ENCODE results near the gene HMX1. TPM values are rescaled to one million over a fixed set of nuclear protein-coding genes. Genes with fewer than 3 reads are reported as not detected.

Gene HMX1
- total RNA-seq, 1 donor from 2014 or later, result not detected

DNA sequence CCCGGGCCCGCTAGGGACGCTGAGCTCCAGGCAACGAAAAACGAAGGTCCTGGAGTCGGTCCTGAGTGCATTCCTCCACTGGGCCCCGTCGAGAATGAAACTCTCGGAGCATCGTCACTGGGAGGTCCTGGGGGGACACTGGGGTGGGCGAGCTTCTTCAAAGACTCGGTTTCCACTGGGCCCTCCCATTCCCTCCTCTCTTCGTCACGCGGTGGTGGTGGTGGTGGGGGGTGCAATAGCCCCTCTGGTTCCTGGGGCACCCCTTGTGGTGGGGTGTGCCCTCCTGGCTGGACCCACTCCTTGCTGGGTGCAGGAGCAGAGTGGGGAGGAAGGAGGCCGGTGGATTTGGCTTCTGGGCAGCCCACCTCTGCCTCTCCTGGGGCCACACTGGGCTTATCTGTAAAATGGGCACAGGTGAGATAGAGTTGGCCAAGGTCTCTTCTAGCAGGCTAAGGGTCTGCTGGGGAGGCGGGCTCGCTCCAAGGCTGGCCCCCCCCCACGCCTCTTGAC is 12.9 kb downstream of the HMX1 start:
- intact Hi-C loops (cut with micrococcal nuclease), result loop anchor here (1.0 kb wide), 1 partner anchor 35 kb away; no protein-coding TSS in a partner anchor

DNA sequence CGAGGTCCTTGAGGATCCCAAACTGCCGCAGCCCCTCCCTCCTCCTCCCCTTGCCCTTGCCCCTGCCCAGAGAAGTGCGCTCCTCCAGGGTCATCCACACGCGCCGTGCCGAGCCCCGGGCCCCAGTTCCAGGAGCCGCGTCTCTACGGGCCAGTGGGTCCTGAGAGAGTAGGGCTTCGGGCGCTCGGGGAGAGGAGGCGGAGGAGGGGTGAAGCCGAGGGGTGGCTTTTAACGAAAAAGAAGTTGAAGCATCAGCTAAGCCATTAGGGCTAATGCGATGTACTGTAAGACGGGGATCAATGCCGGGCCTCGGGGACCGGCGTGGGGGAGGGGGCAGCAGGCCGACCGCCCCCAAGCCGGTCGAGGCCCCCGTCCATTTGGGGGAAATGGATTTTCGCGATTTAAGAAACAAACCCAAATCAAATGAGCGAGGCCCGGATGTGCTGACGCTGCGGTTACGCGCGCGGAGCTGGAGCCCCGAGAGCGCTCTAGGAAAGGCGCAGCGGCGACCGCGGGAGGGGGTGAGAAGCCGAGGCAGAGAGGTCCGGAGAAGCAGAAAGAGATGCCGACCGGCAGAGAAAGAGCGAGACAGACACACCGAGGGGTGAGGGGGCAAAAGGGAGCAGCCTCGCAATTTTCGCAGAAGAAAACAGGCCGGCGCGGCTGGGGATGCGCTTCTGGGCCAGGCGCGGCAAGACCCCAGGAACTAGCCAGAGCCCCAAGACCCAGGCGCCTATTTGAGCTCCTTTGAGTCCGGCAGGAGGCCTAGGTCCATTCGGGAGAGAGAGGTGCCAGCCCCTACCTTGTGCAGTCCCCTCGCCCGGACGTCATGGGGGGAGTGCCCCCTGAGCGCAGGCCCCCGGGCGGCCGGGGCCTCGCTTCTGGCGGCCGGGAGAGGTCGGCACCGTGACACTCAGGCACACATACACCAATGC is 13.6 kb downstream of the HMX1 start:
- intact Hi-C loops (cut with micrococcal nuclease), result no loop called here

DNA sequence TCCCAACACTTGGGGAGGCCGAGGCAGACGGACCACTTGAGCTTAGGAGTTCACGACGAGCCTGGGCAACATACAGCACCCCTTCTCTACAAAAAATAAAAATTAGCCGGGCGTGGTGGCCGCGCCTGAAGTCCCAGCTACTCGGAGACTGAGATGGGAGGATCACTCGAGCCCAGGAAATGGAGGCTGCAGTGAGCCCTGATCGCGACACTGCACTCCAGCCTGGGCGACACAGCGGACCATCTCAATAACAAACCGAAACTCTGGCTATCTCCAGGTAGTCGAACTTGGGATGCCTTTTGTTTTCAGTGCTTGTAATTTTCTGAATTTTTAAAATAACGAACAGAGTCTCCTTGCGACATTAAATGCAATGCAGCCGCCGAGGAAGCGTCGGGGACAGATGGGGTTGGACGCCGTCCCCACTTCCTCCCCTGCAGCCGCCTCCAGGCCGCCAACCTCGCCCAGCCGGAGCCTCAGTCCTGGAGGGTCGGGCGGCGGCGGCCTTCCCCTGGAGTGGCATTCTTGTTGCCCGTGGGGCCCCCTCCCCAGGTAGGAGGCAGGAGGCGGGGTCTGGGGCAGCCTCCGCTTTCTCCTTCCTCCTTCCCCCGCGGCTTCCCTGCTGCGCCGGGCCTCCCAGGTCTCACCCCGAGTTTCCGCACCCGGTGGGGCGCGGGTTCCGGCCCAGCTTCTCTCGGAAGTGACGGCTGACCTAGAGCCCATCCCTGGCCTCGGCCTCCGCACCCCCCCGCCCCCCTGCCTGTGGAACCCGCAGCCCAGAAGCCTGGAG is 14.6 kb downstream of the HMX1 start:
- intact Hi-C loops (cut with micrococcal nuclease), result no loop called here

- intact Hi-C loops (cut with micrococcal nuclease), result no loop called here
These were observed 15.8 kb downstream of the HMX1 start for GRCh38 chr4:8855818-8856245.

DNA sequence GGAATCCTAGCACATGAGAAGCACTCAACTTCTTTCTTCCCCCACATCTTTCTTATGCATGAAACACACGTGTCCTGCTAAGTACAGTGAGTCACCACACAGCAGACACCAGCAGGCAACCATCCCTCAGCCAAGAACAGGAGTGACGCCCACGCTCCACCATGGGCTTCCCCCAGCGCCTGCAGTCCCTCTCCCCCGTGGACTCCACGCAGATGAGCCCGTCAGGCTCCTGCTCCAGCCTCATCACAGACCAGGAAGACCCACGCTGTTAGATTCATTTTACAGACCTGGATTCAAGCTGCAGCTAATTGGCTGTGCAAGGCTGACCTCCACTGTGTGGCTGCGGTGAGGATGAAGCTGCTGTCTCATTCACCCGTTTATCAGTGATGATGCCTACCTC is 16.7 kb downstream of the HMX1 start:
- intact Hi-C loops (cut with micrococcal nuclease), result no loop called here

GRCh38 chr4:8854016-8854415 is 17.6 kb downstream of the HMX1 start:
- intact Hi-C loops (cut with micrococcal nuclease), result no loop called here

DNA sequence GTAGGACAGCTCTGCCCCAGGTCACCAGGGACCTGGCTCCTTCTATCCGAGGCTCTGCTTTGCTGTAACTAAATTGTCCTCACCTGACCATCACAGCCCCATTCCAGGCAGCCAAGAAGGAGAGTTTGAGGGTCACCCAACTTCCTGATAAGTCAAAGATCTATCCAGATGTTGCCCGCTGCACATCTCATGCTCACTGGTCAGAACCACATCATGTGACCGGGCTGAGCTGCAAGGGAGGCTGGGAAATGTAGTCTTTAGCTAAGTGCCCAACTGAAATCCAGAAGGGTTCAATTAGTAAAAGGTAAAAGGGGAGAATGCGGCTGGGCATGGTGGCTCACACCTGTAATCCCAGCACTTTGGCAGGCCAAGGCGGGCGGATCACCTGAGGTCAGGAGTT is 18.4 kb downstream of the HMX1 start:
- intact Hi-C loops (cut with micrococcal nuclease), result no loop called here

GRCh38 chr4:8852118-8852704 is 19.4 kb downstream of the HMX1 start:
- intact Hi-C loops (cut with micrococcal nuclease), result no loop called here

DNA sequence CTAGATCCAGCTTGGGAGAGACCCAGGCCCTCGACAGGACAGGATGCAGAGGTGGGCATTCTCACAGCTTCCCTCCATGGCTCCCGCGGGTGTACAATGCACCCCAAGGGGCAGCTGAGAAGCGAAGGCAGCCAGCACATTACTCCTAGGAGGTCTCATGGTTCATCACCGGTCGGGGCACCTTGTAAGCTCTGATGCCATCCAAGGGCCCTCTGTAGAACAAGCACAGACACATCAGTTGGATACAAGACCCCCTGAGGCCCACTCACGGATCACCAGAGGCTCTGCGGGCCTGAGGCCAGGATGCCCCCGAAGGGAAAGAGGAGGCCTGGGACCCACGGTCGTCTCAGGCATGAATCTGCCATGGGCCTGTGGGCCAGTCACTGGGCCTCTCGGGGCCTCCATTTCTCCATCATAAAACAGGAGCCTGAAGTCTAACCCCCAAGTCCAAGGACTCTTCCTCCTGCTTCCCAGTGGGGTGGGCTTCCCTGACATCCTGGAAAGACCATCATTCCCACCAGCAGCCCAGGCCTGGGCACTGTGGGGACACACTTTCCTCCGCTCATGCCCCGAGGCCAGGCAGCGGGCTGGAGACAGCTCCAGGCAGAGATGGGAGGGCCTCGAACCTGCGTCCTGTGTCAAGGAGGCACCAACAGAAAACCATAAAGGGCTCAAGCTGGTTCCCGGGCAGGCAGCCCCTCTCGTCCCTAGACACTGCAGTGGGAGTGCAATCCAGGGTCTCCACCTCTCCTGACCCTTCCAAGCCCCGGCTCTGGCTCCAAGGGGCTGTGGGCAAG is 20.1 kb downstream of the HMX1 start:
- intact Hi-C loops (cut with micrococcal nuclease), result no loop called here

DNA sequence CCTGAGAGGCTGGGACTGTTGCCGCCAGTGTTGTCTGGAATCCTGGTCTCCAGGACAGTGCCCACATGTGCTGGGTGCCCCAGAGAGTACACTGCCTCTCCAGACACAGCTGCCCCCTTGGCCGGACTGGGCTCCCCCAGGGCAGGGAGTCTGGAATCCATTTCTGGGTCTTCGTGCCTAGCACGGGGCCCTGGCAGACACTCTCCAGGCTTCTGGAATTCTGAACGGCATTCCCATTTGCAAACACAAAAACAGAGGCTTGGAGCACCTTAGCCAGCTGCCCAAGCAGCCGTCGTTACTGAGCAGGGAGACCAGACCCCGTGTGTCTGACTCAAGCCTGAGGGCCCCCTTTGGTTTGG is 20.8 kb downstream of the HMX1 start:
- intact Hi-C loops (cut with micrococcal nuclease), result no loop called here

DNA sequence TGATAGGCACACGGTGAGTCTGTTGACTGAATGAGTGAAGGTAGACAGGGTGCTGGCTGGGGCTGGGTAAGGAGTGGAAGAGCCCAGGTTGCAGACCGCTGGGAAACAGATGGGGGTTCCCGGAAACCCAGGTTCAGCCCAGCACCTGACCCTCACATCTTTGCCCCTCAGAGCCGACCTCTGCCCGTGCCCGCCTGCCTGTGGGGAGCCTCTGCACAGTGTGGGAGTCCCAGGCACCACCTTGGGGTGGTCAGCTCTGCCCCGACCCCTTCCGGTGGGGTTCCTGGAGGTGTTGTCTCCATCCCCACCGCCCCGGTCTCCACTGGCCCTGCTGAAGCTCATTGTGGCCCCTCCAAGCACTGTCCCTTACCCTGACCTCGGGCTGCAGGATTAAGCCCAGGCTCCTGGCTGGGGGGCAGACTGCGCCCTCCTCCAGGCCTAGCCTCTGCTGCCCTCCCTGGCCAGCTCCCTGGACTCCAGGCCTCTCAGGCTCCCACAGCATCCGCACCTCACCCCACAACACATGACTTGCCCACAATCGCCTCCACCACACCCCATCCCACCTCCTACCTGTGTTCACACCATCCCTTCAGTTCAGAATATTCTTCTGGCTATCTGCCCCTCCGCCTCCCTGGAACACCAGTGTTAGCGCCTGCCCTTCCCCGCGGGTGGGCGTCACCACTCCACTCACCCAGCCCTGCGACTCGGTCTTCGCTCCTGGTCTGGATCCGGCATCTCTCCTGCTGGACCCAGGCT is 21.4 kb downstream of the HMX1 start:
- intact Hi-C loops (cut with micrococcal nuclease), result no loop called here

DNA sequence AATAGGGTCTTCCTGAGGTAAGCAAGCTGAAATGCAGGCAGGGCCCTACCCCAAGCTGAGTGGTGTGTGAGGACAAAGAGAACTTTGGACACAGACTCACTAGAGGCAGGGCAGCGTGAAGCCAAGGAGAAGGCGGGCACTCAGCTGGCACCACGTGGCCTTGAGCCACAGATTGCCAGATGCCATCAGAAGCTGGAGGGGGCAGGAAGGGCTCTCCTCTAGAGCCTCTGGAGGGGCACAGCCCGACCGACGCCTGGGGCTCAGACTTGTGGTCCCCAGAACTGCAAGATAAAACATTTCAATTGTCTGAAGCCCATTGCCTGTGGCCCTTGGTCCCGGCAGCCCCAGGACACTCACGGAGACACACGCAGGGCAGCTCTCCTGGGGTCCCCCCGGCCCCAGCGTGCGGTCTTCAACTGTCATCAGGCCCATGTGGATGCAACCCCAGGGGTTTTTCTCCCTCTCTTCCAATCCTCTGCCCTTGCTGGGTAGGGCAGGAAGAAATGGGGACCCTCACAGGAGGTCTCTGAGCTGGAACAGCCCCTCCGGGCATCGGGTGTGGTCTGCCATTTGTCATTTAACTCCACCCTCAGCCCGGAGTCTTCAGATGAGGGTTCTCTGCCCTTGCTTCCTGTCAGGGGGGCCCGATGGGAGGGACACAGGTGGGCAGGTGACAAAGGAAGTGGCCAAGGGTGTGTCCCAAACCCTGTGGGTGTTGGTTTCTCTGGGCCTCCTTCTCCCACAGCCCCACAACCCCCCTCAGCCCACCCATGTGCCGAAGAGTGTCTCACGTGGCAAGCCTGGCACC is 22.2 kb downstream of the HMX1 start:
- intact Hi-C loops (cut with micrococcal nuclease), result no loop called here

DNA sequence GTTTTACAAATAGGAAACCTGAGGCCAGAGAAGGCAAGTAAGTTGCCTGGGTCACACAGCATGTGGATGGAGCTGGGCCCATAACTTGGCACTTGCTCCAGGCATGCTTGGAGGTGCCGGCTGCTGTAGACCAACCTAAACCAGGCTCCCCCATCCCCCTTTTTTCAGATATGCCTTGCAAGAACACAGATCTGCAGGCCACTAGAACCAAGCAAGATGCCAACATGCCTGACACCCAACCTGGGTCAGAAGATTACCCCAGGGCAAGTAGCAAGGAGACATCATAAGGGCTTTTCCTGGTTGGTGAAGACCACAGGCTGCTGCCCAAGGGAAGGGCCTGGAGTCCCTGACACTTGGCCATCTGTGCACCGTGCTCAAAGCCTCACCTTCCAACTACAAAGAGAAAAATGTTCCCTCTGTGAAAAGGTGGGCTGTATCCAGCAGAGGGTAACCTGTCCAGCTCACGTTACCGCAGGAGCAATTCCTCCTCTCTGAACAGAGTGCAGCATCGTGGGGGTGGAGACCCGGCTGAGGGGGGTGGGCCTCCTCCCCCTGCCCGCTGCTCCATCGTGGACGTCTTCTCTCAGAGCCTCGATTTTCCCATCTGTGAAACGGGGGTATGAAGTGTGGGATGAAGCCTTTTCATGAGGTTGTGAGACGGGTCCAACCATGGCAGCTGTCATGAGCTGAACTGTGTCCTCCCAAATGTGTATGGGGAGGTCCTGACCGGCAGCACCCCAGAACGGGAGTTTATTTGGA is 23.0 kb downstream of the HMX1 start:
- intact Hi-C loops (cut with micrococcal nuclease), result no loop called here

DNA sequence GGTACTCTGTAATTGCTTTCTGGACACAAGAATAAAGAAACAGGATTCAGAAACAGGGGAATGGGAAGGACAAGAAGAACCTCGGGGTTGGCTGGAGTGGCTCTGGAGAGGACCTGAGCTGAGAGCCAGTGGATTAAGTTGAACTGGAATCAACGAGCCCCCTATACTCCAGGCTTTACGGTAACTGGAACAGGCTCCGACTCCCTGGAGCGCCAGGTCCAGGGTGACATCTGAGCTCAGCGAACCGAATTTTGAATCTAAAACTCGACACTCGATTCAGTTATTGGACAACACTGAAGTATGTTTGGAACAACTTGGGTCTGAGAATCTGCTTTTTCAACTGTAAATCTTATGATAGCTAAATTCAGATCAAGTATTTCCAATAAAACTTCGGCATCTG is 23.9 kb downstream of the HMX1 start:
- intact Hi-C loops (cut with micrococcal nuclease), result no loop called here

DNA sequence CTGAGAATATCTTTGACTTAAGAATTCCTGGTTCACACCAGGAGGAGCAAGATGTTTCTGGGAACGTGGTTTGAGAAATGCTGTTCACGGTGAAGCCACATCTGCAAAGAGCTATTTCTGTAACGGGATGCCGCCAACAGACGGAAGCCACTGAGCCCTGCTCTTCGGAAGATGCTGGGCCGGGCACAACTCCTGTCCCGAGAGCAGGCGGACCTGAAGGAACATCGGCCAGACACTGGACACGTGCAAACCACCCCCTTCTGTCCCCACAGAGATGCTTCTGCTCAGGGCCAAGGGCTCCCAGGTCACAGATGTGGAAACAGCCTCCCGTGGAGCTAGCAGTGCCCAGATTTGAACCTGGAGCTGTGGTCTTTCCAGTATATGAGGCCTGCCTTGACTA is 24.3 kb downstream of the HMX1 start:
- intact Hi-C loops (cut with micrococcal nuclease), result no loop called here

- intact Hi-C loops (cut with micrococcal nuclease), result no loop called here
These were observed 24.8 kb downstream of the HMX1 start for GRCh38 chr4:8846826-8847225.

DNA sequence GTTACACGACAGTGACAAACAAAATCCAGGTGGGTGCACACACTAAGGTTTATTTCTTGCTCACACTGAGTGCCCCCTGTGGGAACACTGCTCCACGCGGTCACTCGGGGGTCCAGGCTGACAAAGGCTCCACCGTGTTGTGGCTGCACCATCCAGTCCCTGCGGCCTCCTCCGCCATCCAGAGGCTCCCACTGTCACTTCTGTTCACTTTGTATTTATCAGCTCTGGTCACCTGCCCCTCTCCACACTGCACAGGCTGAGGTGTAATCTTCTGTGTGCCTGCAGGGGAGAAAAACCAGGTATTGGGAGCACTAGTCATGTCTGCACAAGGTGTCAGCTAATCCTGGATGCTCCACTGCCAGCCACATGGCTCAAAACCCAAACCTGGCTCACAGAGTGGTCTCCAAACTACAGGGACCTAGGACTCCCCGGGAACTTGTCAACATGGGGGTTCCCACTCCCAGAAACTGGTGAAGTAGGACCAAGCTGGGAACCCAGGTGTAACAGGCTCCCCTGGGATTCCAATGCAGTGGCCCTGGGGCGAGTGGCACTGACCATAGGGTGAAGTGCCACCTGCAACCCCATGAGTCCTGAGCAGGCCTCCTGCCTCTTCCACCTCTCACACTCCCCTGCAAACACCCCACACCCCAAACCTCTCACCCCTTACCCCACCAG is 25.5 kb downstream of the HMX1 start:
- intact Hi-C loops (cut with micrococcal nuclease), result no loop called here
